K562 (cell line): ENCODE measurements around the gene SNX9. TPM values are rescaled to one million over a fixed set of nuclear protein-coding genes. Genes with fewer than 3 reads are reported as not detected.

Source experiments
- BACH1 ChIP-seq: fragments of 200-800 bp; sonication (Bioruptor generic); IDR thresholded peaks from 2 replicates; pipeline ENCODE4 v1.6.1; 2016; ENCODE audit warnings: missing genetic modification characterization, missing compliant biosample characterization
- BRD9 ChIP-seq: fragments of 450-650 bp; IDR thresholded peaks from 2 replicates; pipeline ENCODE4 v1.6.1; 2018; ENCODE audit warnings: low read depth; ENCODE audit not compliant: partially characterized antibody
- CAMTA2 ChIP-seq: fragments of 250-450 bp; sonication (Bioruptor Pico); conservative IDR thresholded peaks from 2 replicates; pipeline ENCODE4 v1.5.1; 2022
- CHCHD3 ChIP-seq: fragments of 250-450 bp; sonication (Bioruptor Pico); IDR thresholded peaks from 2 replicates; pipeline ENCODE4 v2.1.2; 2022; ENCODE audit warnings: mild to moderate bottlenecking
- CREM ChIP-seq: IDR thresholded peaks from 2 replicates; pipeline ENCODE4 v1.6.1; 2014; ENCODE audit warnings: antibody characterized with exemption, low read depth
- FOXJ2 ChIP-seq: fragments of 200-800 bp; sonication (Bioruptor generic); IDR thresholded peaks from 2 replicates; pipeline ENCODE4 v1.6.1; 2016; ENCODE audit warnings: missing genetic modification characterization, missing compliant biosample characterization
- FOXP1 ChIP-seq: sonication (generic); formaldehyde crosslinking; IDR thresholded peaks from 2 replicates; pipeline ENCODE4 v1.8.0; 2022; ENCODE audit warnings: mild to moderate bottlenecking, missing genetic modification reagents
- KLF1 ChIP-seq: fragments of 450-650 bp; IDR thresholded peaks from 2 replicates; pipeline ENCODE4 v1.6.1; 2016; ENCODE audit warnings: missing genetic modification characterization, missing compliant biosample characterization
- MAZ ChIP-seq, 2 experiments: fragments of 450-650 bp in 1 of 2; sonication (generic) in 1 of 2; formaldehyde crosslinking; IDR thresholded peaks in 1 of 2; conservative IDR thresholded peaks in 1 of 2; 2 replicates each; pipeline versions ENCODE4 v1.4.0 to v1.5.0; 2020; ENCODE audit warnings: mild to moderate bottlenecking in 1 of 2, missing genetic modification reagents in 1 of 2
- PHF8 ChIP-seq: fragments of 200-600 bp; sonication (generic); IDR thresholded peaks from 2 replicates; pipeline ENCODE4 v1.6.1; 2012; ENCODE audit warnings: mixed run types, mild to moderate bottlenecking, inconsistent platforms, low read length, moderate library complexity, borderline replicate concordance
- STAT5B ChIP-seq: fragments of 250-450 bp; sonication (Bioruptor Pico); IDR thresholded peaks from 2 replicates; pipeline ENCODE4 v1.8.0; 2021; ENCODE audit warnings: mild to moderate bottlenecking, inconsistent platforms
- TFAM ChIP-seq: fragments of 250-450 bp; sonication (Bioruptor Pico); conservative IDR thresholded peaks from 2 replicates; pipeline ENCODE4 v1.5.0; 2021; ENCODE audit warnings: mild to moderate bottlenecking, moderate library complexity
- TOE1 ChIP-seq, 2 experiments: fragments of 450-650 bp in 1 of 2; sonication (generic) in 1 of 2; formaldehyde crosslinking in 1 of 2; IDR thresholded peaks; 2 replicates each; pipeline versions ENCODE4 v1.7.1 to v1.8.0; 2016 to 2022; ENCODE audit warnings: borderline replicate concordance in 2 of 2, mild to moderate bottlenecking in 2 of 2, antibody characterized with exemption in 1 of 2, inconsistent platforms in 1 of 2, low read depth in 1 of 2, missing genetic modification reagents in 1 of 2, moderate library complexity in 1 of 2
- ZNF24 ChIP-seq: fragments of 450-650 bp; IDR thresholded peaks from 2 replicates; pipeline ENCODE4 v1.6.1; 2016
- ZNF699 ChIP-seq: fragments of 250-450 bp; sonication (Bioruptor Pico); IDR thresholded peaks from 2 replicates; pipeline ENCODE4 v1.8.0; 2021; ENCODE audit warnings: mild to moderate bottlenecking, moderate library complexity; ENCODE audit not compliant: insufficient replicate concordance
- polyA plus RNA-seq, 8 experiments: library from polyadenylated mRNA; depleted of rRNA in 4 of 8; stranded (reverse) in 5 of 8; unstranded in 3 of 8; fragments of >200 nt; fragmentation: Nextera tagmentation in 2 of 8; fragmentation: Illumina TruSeq in 1 of 8; extraction: Ambion mirVana in 2 of 8; extraction: Trizol in 1 of 8; gene quantifications; 2 replicates each; pipeline versions ENCODE4 v1.2.1 to v1.2.3, GENCODE V29; 2011 to 2014; ENCODE audit warnings: inconsistent platforms in 1 of 8, missing spikeins in 1 of 8
- total RNA-seq, 7 experiments: library from RNA; depleted of rRNA in 6 of 7; stranded (reverse); fragments of >200 nt in 6 of 7; fragmentation: Illumina TruSeq in 2 of 7; extraction: Trizol in 2 of 7; gene quantifications; 2 replicates each; pipeline versions ENCODE4 v1.2.1 to v1.2.3, GENCODE V29; 2011 to 2021; ENCODE audit warnings: low replicate concordance in 1 of 7
- TF ChIP-seq, protein P1 (sequence below): fragments of 250-450 bp; sonication (Bioruptor Pico); IDR thresholded peaks from 2 replicates; pipeline ENCODE4 v1.4.0; 2020; ENCODE audit warnings: mild to moderate bottlenecking, moderate library complexity
- TF ChIP-seq, protein P2 (sequence below): fragments of 450-650 bp; conservative IDR thresholded peaks from 2 replicates; pipeline ENCODE4 v1.6.1; 2016; ENCODE audit warnings: missing genetic modification characterization, low read depth, mild to moderate bottlenecking, control low read depth, missing compliant biosample characterization
- TF ChIP-seq, protein P3 (sequence below): IDR thresholded peaks from 2 replicates; pipeline ENCODE4 v1.6.1; 2012; ENCODE audit warnings: low read depth, low read length, improper control_type of control experiment, borderline replicate concordance
- TF ChIP-seq, protein P4 (sequence below), 2 experiments: IDR thresholded peaks; 2 replicates each; pipeline ENCODE4 v1.6.1; 2011; ENCODE audit warnings: borderline replicate concordance in 1 of 2, control low read depth in 1 of 2, low read depth in 1 of 2, low read length in 1 of 2, mild to moderate bottlenecking in 1 of 2, mixed read lengths in 1 of 2, moderate library complexity in 1 of 2; ENCODE audit not compliant: insufficient read depth in 1 of 2, insufficient read length in 1 of 2, poor library complexity in 1 of 2, severe bottlenecking in 1 of 2; ENCODE audit errors: extremely low read depth in 1 of 2
- TF ChIP-seq, protein P5 (sequence below): fragments of 250-450 bp; sonication (Bioruptor Pico); IDR thresholded peaks from 2 replicates; pipeline ENCODE4 v1.4.0; 2020

SNX9 gene
- total and polyA plus RNA-seq, 9 of the 15 experiments (the other 6 are each of a cell fraction or from before 2014, with no cell fraction given): 6.0 to 81.7 (median 57.1) TPM

DNA sequence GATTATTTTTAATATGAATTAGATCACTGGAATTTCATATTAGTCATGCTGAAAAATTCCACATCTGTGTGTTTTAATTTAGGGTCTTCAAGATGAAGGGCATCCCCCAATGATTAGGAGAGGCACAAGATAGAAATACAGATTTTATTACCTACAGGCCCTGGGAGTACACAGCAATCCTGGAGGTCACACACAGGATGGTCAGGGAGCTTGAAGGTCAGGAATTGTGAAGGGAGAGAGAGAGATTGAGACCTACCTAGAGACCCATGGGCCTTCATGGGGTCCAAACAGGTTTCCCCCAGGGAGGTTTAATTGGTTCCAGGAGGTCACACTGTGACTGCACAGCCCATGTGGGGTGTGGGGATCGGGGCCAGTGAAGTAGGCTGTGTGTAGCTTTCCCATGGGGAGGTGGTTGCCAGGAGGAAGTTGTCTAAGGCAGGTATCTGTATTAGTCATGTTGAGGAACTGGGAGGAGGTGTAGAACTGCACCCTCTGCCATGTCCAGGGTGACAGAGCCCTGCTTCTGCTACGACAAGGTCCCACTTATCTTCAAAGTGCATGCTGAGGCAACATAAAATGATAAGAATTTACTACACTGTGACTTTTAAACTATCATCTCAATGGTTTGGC lies 18.3 kb downstream of the SNX9 start (continued):
- TF ChIP-seq MAZ (CRISPR knock-in tag; conservative IDR thresholded peaks at IDR 0.05 in 1 of 2, IDR thresholded peaks at IDR 0.05 in 1 of 2): no peak
- TF ChIP-seq, protein P1, sequence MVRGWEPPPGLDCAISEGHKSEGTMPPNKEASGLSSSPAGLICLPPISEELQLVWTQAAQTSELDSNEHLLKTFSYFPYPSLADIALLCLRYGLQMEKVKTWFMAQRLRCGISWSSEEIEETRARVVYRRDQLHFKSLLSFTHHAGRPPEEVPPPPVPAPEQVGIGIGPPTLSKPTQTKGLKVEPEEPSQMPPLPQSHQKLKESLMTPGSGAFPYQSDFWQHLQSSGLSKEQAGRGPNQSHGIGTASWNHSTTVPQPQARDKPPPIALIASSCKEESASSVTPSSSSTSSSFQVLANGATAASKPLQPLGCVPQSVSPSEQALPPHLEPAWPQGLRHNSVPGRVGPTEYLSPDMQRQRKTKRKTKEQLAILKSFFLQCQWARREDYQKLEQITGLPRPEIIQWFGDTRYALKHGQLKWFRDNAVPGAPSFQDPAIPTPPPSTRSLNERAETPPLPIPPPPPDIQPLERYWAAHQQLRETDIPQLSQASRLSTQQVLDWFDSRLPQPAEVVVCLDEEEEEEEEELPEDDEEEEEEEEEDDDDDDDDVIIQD: no peak
- TF ChIP-seq PHF8: no peak
- TF ChIP-seq ZNF699 (CRISPR knock-in tag): no peak
- TF ChIP-seq CHCHD3 (CRISPR knock-in tag): no peak
- no peak for TF ChIP-seq KLF1 (tag)
- no peak for TF ChIP-seq CAMTA2 (CRISPR knock-in tag)
- TF ChIP-seq, protein P2, sequence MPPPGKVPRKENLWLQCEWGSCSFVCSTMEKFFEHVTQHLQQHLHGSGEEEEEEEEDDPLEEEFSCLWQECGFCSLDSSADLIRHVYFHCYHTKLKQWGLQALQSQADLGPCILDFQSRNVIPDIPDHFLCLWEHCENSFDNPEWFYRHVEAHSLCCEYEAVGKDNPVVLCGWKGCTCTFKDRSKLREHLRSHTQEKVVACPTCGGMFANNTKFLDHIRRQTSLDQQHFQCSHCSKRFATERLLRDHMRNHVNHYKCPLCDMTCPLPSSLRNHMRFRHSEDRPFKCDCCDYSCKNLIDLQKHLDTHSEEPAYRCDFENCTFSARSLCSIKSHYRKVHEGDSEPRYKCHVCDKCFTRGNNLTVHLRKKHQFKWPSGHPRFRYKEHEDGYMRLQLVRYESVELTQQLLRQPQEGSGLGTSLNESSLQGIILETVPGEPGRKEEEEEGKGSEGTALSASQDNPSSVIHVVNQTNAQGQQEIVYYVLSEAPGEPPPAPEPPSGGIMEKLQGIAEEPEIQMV (tag): no peak
- TF ChIP-seq FOXJ2 (tag): no peak
- peak; percentile 37; the same call in 1 of the 2 replicates for TF ChIP-seq TOE1 (IDR thresholded peaks at IDR 0.05; ENCODE audit: borderline replicate concordance)
- no peak for TF ChIP-seq TOE1 (CRISPR knock-in tag; IDR thresholded peaks at IDR 0.05; ENCODE audit: borderline replicate concordance, low read depth)
- TF ChIP-seq STAT5B (CRISPR knock-in tag): no peak
- TF ChIP-seq BRD9: no peak
- TF ChIP-seq, protein P3, sequence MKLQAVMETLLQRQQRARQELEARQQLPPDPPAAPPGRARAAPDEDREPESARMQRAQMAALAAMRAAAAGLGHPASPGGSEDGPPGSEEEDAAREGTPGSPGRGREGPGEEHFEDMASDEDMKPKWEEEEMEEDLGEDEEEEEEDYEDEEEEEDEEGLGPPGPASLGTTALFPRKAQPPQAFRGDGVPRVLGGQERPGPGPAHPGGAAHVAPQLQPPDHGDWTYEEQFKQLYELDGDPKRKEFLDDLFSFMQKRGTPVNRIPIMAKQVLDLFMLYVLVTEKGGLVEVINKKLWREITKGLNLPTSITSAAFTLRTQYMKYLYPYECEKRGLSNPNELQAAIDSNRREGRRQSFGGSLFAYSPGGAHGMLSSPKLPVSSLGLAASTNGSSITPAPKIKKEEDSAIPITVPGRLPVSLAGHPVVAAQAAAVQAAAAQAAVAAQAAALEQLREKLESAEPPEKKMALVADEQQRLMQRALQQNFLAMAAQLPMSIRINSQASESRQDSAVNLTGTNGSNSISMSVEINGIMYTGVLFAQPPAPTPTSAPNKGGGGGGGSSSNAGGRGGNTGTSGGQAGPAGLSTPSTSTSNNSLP: peak; percentile 85
- TF ChIP-seq, protein P4, sequence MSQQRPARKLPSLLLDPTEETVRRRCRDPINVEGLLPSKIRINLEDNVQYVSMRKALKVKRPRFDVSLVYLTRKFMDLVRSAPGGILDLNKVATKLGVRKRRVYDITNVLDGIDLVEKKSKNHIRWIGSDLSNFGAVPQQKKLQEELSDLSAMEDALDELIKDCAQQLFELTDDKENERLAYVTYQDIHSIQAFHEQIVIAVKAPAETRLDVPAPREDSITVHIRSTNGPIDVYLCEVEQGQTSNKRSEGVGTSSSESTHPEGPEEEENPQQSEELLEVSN (IDR thresholded peaks at IDR 0.05; ENCODE audit: borderline replicate concordance in 1 of 2, extremely low read depth in 1 of 2, insufficient read depth in 1 of 2, insufficient read length in 1 of 2, low read depth in 1 of 2, low read length in 1 of 2, poor library complexity in 1 of 2, severe bottlenecking in 1 of 2): peak in 1 of 2 experiments; percentile 15
- no peak for TF ChIP-seq TFAM (CRISPR knock-in tag)
- TF ChIP-seq FOXP1 (CRISPR knock-in tag): no peak
- 0 out of 2 replicates have a peak, but pooled peaks have one; percentile 32 for TF ChIP-seq ZNF24
- TF ChIP-seq, protein P5, sequence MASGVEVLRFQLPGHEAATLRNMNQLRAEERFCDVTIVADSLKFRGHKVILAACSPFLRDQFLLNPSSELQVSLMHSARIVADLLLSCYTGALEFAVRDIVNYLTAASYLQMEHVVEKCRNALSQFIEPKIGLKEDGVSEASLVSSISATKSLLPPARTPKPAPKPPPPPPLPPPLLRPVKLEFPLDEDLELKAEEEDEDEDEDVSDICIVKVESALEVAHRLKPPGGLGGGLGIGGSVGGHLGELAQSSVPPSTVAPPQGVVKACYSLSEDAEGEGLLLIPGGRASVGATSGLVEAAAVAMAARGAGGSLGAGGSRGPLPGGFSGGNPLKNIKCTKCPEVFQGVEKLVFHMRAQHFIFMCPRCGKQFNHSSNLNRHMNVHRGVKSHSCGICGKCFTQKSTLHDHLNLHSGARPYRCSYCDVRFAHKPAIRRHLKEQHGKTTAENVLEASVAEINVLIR (CRISPR knock-in tag): no peak
- TF ChIP-seq CREM: peak; percentile 81
- no peak for TF ChIP-seq BACH1 (tag)
